ENCODE results near the gene PDIA5.

Gene PDIA5

DNA sequence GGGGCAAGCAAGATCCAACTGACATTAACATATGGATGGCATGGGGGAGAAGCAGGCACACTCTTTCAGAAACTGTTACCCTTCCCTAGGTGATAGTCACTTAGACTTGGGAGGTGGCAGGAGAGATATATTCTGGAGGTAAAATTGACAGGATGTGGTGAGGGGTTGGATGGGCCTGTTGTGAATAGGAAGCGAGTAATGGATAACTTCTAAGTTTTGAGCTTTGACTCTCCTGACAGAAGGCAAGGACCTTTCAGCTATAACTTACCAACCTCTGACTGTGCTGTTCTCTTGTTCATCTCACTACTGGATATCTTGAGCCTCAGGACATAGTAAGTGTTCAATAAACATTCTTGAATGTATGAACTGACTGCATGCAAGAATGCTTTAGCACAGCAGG lies 1.9 kb upstream of the PDIA5 start:
- H4K20me1 ChIP-seq (ENCODE audit: insufficient read depth): no peaks in the 10 kb centered on the region
- peaks cover 28% of the 10 kb centered on the region for H3K79me2 ChIP-seq (ENCODE audit: insufficient read depth, low read depth)
- TF ChIP-seq, protein P1, sequence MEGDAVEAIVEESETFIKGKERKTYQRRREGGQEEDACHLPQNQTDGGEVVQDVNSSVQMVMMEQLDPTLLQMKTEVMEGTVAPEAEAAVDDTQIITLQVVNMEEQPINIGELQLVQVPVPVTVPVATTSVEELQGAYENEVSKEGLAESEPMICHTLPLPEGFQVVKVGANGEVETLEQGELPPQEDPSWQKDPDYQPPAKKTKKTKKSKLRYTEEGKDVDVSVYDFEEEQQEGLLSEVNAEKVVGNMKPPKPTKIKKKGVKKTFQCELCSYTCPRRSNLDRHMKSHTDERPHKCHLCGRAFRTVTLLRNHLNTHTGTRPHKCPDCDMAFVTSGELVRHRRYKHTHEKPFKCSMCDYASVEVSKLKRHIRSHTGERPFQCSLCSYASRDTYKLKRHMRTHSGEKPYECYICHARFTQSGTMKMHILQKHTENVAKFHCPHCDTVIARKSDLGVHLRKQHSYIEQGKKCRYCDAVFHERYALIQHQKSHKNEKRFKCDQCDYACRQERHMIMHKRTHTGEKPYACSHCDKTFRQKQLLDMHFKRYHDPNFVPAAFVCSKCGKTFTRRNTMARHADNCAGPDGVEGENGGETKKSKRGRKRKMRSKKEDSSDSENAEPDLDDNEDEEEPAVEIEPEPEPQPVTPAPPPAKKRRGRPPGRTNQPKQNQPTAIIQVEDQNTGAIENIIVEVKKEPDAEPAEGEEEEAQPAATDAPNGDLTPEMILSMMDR (conservative IDR thresholded peaks at IDR 0.05; ENCODE audit: low read depth, low read length): no peak
- no peaks in the 10 kb centered on the region for H3K27me3 ChIP-seq (ENCODE audit: insufficient read depth, low read depth)
- no peak overlapping the region for H3K4me3 ChIP-seq (IDR thresholded peaks at IDR 0.05; ENCODE audit: insufficient read depth, low read depth, low read length)
- H3K4me1 ChIP-seq (ENCODE audit: low read depth, poor library complexity, severe bottlenecking): peaks cover 23% of the 10 kb centered on the region
- H3K36me3 ChIP-seq (ENCODE audit: insufficient read depth): no peaks in the 10 kb centered on the region
- H3K27ac ChIP-seq: no peak overlapping the region
- no peak overlapping the region for H2AFZ ChIP-seq (ENCODE audit: low read depth)
- no peak overlapping the region for H3K9ac ChIP-seq
- H3K4me2 ChIP-seq: no peak overlapping the region

DNA sequence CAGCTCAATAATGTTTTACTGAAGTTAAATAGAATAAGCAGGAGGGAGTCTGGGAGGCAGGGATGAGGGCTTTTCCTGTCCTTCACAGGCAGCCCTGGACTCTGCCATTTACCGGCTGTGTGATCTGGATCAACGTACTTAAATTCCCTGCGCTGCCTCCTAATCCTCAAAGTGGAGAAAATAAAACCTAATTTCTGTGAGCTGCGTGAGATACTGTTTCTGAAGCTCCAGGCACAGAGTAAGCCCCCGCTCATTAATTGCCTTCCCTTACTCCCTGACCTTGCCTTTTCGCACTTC lies 278 bp upstream of the PDIA5 start:
- no peaks in the 10 kb centered on the region for H3K27me3 ChIP-seq (ENCODE audit: insufficient read depth, low read depth)
- peak overlapping the region; percentile 81 for H3K4me2 ChIP-seq
- H2AFZ ChIP-seq (ENCODE audit: low read depth): peak overlapping the region; percentile 94
- H3K4me3 ChIP-seq (IDR thresholded peaks at IDR 0.05; ENCODE audit: insufficient read depth, low read depth, low read length): no peak overlapping the region
- TF ChIP-seq, protein P1 (conservative IDR thresholded peaks at IDR 0.05; ENCODE audit: low read depth, low read length): no peak
- peak overlapping the region; percentile 95 for H3K9ac ChIP-seq
- H3K27ac ChIP-seq: no peak overlapping the region
- peaks cover 27% of the 10 kb centered on the region for H3K4me1 ChIP-seq (ENCODE audit: low read depth, poor library complexity, severe bottlenecking)
- H3K36me3 ChIP-seq (ENCODE audit: insufficient read depth): no peaks in the 10 kb centered on the region
- peaks cover 43% of the 10 kb centered on the region for H3K79me2 ChIP-seq (ENCODE audit: insufficient read depth, low read depth)
- H4K20me1 ChIP-seq (ENCODE audit: insufficient read depth): no peaks in the 10 kb centered on the region

DNA sequence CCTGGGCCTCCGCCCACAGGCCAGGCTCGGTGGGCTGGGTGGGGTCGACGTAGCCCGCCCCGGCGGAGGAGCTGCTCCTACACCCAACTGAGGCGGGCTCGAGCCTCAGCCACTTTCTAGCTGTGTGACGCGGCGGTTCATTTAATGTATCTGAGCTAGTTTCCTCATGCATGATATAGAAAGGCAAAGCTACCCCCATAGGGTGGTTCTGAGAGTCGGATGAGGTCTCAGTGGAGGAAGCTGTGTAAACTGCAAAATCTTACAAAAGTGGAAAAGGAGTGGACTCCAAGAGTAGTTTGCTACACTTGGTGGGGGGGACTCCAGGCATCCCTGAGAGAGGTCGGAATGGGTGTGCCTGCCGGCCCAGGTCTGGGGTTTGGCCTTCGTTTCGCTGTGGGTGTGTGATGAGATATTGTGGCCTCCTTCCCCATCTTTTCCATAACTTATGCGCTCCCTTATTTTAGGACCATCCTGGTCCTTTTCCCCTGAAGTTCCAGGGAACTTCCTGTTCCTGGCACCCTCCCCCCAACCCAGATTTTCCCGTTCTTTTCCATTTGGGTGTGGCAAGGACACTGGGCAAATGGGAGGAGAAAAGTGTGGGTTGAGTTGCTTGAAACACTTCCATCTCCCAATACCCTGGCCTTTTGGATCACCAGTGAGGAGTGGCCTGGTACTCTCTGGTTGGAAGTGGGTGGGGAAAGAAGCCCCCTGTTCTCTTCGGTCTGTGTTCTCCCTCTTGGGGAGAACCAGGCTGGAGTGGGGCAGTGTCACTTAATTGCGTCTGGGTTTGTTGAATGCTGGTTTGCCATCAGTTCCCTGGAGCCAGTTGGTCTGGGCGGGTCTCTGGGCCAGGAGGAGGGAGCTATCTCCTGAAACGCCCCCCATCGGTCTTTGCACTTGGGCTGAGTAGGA lies 1.1 kb downstream of the PDIA5 start:
- peak overlapping the region; percentile 96 for H3K4me3 ChIP-seq (IDR thresholded peaks at IDR 0.05; ENCODE audit: insufficient read depth, low read depth, low read length)
- peak overlapping the region; percentile 94 for H2AFZ ChIP-seq (ENCODE audit: low read depth)
- H3K9ac ChIP-seq: peak overlapping the region; percentile 95
- peak overlapping the region; percentile 50 for H3K27ac ChIP-seq
- peaks cover 56% of the 10 kb centered on the region for H3K79me2 ChIP-seq (ENCODE audit: insufficient read depth, low read depth)
- peaks cover 32% of the 10 kb centered on the region for H3K4me1 ChIP-seq (ENCODE audit: low read depth, poor library complexity, severe bottlenecking)
- H3K27me3 ChIP-seq (ENCODE audit: insufficient read depth, low read depth): no peaks in the 10 kb centered on the region
- no peaks in the 10 kb centered on the region; the same call in 1 of the 2 replicates for H4K20me1 ChIP-seq (ENCODE audit: insufficient read depth)
- TF ChIP-seq, protein P1 (conservative IDR thresholded peaks at IDR 0.05; ENCODE audit: low read depth, low read length): no peak
- peak overlapping the region; percentile 81 for H3K4me2 ChIP-seq
- no peaks in the 10 kb centered on the region for H3K36me3 ChIP-seq (ENCODE audit: insufficient read depth)

DNA sequence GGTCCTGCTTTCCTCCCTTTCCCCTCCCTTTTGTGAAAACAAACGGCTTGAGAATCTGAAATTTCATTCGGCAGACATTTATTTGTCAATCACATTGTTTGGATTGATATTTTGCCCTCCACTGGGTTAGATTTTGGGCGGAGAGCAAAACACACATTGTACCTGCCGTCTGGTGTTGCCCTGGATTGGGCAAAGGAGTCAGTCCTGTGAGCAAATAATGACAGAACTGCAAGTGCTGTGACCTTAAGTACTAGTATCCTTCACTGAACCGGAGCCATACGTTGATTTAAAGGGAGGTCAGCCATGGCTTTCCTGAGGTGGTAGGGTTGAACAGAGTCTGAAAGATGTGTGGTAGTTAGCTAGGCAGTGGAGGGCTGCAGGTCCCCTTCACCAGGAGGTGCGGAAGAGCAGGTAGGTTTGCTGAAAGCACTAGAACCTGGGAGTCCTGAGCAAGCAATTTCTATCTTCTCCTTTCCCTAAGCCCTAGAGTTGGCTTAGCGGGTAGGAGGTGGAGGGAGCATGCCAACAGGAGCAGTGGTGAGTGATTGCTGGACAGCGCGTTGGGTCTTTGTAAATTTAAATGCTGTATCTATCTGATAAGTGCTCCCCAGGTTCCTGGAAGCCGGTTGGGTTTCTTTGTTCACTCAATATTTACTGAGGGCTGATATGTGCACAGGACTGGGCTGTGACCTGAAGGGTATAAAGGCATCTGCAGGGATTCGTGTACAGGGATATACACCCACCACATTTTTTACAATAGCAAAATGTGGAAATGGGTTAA lies 2.0 kb downstream of the PDIA5 start:
- Histone ChIP-seq H3K36me3 (ENCODE audit: insufficient read depth) (no peaks in the 10 kb centered on the region), H3K4me3 (IDR thresholded peaks at IDR 0.05; ENCODE audit: insufficient read depth, low read depth, low read length) (no peak overlapping the region), H3K4me1 (ENCODE audit: low read depth, poor library complexity, severe bottlenecking) (peaks cover 32% of the 10 kb centered on the region), H3K9ac (peak overlapping the region; percentile 95; the same call in 1 of the 2 replicates), H3K27ac (no peak overlapping the region), H3K4me2 (peak overlapping the region; percentile 81), H2AFZ (ENCODE audit: low read depth) (no peak overlapping the region), H3K27me3 (ENCODE audit: insufficient read depth, low read depth) (no peaks in the 10 kb centered on the region), H3K79me2 (ENCODE audit: insufficient read depth, low read depth) (peaks cover 64% of the 10 kb centered on the region), H4K20me1 (ENCODE audit: insufficient read depth) (no peaks in the 10 kb centered on the region; the same call in 1 of the 2 replicates)
- TF ChIP-seq, protein P1 (conservative IDR thresholded peaks at IDR 0.05; ENCODE audit: low read depth, low read length): no peak

Data from KMS-11 (cell line).